GM12873 (cell line): ENCODE measurements around the gene BCL2.

Experiments
- TF ChIP-seq, protein P1 (sequence below): IDR thresholded peaks from 2 replicates; pipeline ENCODE4 v1.5.1; 2012; ENCODE audit warnings: low read depth, mild to moderate bottlenecking, moderate library complexity, low read length, control low read depth; ENCODE audit not compliant: insufficient read depth; ENCODE audit errors: missing control alignments

Gene BCL2

DNA sequence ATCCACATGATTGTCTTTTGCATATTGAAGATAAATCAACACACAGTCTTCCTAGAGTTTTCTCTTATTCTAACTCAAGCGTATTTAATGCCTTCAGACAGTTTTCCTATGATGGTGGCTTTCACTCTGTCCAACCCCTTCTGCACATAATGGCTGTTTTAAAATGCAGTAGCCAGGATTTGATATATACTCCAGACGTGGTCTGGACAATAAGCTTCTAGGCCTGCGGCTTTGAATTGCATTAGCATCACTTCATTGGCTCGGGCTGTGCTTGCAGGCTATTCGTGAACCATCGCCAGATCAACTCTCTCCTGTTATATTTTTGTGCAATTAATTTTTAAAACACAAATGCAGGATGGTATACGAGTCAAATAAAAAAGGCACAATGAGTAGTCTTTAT is 235.3 kb downstream of the BCL2 start:
- TF ChIP-seq, protein P1, sequence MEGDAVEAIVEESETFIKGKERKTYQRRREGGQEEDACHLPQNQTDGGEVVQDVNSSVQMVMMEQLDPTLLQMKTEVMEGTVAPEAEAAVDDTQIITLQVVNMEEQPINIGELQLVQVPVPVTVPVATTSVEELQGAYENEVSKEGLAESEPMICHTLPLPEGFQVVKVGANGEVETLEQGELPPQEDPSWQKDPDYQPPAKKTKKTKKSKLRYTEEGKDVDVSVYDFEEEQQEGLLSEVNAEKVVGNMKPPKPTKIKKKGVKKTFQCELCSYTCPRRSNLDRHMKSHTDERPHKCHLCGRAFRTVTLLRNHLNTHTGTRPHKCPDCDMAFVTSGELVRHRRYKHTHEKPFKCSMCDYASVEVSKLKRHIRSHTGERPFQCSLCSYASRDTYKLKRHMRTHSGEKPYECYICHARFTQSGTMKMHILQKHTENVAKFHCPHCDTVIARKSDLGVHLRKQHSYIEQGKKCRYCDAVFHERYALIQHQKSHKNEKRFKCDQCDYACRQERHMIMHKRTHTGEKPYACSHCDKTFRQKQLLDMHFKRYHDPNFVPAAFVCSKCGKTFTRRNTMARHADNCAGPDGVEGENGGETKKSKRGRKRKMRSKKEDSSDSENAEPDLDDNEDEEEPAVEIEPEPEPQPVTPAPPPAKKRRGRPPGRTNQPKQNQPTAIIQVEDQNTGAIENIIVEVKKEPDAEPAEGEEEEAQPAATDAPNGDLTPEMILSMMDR = no peak

DNA sequence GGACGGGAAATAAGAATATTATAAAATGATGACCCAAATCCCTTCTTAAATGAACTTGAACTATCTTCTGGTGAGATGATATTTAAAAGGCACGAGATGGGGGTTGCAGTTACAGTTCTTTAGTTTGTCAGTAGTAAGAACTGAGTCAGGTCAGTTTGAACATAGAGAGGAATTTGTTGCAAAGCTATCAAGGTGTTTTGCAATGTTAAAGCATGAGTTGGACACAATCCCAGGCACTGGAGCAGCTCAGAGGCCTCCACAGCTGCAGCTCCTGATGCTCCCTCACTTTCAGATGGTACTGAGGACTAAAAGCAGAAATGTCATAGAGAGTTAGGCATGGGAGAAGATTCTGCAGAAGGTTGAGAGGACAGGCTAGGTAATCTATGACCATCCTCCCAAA is 236.0 kb downstream of the BCL2 start:
- TF ChIP-seq, protein P1 = no peak

DNA sequence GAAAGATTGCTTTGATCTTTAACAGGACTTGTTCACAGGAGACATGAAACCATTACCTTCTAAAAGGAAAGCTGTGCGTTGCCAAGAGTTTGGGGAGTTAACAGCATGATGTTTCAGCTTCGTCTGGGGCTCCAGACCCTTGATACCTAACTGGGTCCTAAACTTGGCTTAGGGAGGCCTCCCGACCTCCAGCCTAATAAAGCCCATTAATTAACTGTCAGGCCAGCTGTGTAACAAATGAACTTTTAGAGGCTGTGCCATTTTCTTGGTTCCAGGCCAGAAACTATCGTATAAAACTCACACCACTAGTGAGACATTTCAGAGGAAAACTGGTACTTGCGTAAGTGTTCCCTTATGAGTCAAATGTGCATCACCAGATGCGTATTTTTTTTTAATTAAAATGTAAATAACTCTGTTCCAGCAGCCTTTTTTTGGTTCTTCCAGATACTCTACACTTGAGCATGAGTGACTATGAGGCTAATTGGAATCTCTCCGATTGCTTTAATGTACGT is 236.5 kb downstream of the BCL2 start:
- TF ChIP-seq, protein P1 = no peak

DNA sequence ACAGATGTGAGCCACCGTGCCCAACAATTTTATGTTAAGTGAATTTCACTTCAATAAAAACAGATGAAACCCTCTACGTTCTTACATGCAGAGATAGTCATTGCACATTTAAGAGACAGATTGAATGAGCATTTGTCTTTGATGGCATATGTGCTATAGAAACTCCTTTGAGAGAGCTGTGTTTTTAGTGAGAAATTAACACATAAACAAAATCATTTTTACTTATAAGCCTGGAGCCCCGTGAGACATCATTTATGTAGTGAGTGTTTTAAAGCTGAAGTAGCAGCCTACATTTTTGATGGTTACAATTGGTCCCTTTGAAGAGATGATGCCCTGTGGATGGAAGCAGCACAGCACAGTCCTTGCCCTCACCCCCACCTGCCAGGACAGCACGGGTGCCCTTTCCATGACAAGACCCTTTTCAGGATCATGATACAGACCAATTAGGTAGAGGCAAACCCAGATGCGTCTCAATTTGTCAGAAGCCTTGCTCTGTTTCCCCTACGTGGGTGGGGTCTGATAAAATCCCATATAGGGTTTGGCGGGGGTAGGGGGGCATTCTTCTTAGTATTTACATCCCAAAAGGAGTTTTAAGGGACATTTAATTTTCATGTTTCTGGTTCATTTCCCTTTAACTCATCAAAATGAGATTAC is 237.1 kb downstream of the BCL2 start:
- TF ChIP-seq, protein P1 = no peak

DNA sequence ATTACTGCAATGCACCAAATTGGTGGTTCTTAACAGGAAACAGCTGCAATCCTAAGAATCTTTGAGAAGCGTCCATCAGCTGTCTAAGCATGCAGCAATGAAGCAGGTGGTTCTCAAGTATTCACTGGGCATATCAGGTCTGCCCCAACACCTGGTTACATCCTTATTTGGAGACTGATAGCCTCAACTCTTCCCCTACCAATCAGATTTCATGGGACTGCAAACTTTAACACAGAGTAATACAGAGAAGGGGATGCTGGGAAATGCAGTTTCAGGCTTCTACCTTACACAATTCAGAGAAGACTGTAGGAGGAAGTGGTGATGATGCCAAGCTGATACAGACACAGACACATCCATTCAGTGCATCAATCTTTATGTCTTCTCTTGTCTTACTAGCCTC is 240.5 kb downstream of the BCL2 start:
- TF ChIP-seq, protein P1 = no peak

DNA sequence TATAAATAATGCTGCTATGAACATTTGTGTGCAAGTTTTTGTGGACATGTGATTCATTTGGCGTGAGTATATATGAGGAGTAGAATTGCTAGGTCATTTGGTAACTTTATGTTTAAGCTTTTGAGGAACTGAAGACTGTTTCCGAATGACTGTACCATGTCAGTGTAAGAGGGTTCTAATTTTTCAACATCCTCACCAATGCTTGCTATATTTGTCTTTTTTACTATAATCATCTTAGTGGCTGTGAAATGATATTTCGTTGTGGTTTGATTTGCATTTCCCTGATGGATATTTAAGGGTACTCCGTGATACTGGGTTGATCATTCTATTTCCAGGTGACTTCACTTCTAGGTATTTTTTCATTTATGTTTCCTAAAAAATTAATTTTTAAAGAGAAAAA is 241.1 kb downstream of the BCL2 start:
- TF ChIP-seq, protein P1 = no peak

DNA sequence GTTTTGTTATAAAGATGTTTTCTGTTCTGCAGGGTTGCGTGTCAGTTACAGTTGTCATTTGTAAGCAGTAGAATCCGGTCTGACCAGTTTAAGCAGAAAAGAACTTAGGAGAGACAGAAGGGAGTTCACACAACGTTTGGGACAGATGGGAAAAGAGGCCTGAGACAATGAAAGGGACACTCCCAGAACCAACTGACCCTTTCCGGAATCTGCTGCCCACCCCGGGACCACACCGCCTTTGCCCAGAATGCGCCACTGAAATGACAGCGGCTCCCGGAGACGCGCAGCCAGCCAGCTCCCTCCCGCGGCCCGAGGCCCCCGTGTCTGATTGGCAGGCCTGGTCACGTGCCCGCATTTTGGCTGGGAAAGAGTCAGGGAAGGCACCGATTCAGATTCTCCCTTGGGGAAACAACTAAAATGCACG is 244.6 kb downstream of the BCL2 start:
- TF ChIP-seq, protein P1 = no peak
